ENCODE results near the gene SMIM45.

SMIM45 gene

GRCh38 chr22:41971431-41971830 lies 19.5 kb downstream of the SMIM45 start:
- TF ChIP-seq POLR2A (IDR thresholded peaks at IDR 0.05) (no peak), CTCF (IDR thresholded peaks at IDR 0.05) (no peak)
- Histone ChIP-seq H3K36me3 (no peaks in the 10 kb centered on the region), H3K4me1 (peaks cover 2 to 9% (median 3%) of the 10 kb centered on the region in 3 donors), H3K27me3 (peaks cover 0 to 69% (median 2%) of the 10 kb centered on the region in 4 donors), H3K27ac (no peak overlapping the region), H3K4me3 (no peak overlapping the region), H3K9me3 (no peaks in the 10 kb centered on the region)
- no peak for DNase-seq
- WGBS, 2 donors, result no CpG with 5 or more reads among the region's 11 CpGs
- intact Hi-C loops (cut with DNase I), result no loop called here

- H3K9me3 ChIP-seq, result no peaks in the 10 kb centered on the region
- no peak for DNase-seq
- intact Hi-C loops (cut with DNase I), result no loop called here
- H3K36me3 ChIP-seq, result no peaks in the 10 kb centered on the region
- peaks cover 4 to 93% (median 9%) of the 10 kb centered on the region in 4 donors for H3K27me3 ChIP-seq
- TF ChIP-seq CTCF (IDR thresholded peaks at IDR 0.05) (no peak), POLR2A (IDR thresholded peaks at IDR 0.05) (no peak)
- no peak overlapping the region for H3K27ac ChIP-seq
- peaks cover 7 to 21% (median 8%) of the 10 kb centered on the region in 3 donors for H3K4me1 ChIP-seq
- WGBS, 2 donors, result 55% methylated on average over 10 of the region's 10 CpGs
- H3K4me3 ChIP-seq, result no peak overlapping the region
These were observed 22.8 kb downstream of the SMIM45 start for GRCh38 chr22:41974691-41975290.

DNA sequence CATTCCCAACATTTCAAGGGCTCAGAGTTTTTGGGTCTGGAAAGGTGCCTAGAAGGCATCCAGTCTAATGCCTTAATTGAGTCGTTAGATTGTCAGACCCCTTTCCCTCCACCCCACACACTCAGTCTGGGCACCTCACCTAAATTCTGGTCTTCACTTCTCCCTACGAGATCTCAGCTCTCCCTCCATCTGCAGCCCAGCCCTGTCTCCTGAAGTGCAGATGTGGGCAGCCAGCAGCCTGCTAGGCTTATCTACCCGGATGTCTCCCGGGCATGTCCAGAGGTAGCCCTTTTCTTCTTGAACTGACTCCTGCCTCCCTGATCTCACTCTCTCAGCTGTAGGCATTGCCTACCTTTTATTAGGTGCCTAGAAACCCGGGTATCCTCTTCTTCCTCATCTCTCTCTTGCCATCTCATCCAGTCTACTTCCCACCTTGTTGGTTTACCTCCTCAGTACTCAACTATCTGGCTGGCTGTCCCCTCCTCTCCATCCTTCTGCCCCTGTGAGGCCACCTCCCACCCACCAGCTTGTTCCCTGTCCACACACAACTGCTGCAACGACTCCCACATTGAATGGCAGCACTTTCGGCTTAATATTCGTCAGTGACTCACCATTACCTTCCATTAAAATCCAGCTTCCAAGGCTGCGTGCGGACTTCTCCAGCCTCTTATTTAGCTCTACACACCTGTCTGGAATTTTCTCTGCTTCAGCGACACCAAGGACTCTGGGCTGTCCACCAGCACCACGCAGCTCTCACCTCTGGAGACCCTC lies 23.5 kb downstream of the SMIM45 start:
- no peaks in the 10 kb centered on the region for H3K9me3 ChIP-seq
- H3K27me3 ChIP-seq, result peaks cover 4 to 87% (median 9%) of the 10 kb centered on the region in 4 donors
- no peak for TF ChIP-seq POLR2A (IDR thresholded peaks at IDR 0.05)
- TF ChIP-seq CTCF (IDR thresholded peaks at IDR 0.05), result no peak
- peaks cover 7 to 17% (median 8%) of the 10 kb centered on the region in 3 donors for H3K4me1 ChIP-seq
- intact Hi-C loops (cut with DNase I), result no loop called here
- no peak overlapping the region for H3K27ac ChIP-seq
- no peak overlapping the region for H3K4me3 ChIP-seq
- 54 to 62% methylated on average over 12 of the region's 12 CpGs for WGBS, 2 donors
- no peaks in the 10 kb centered on the region for H3K36me3 ChIP-seq
- no peak for DNase-seq

GRCh38 chr22:41976070-41976901 lies 24.3 kb downstream of the SMIM45 start:
- 13 to 14% methylated on average over 5 to 6 of the region's 72 CpGs for WGBS, 2 donors
- DNase-seq, result no peak
- intact Hi-C loops (cut with DNase I), result no loop called here
- Histone ChIP-seq H3K36me3 (no peaks in the 10 kb centered on the region), H3K4me1 (peaks cover 7 to 17% (median 8%) of the 10 kb centered on the region in 3 donors), H3K27me3 (peaks cover 4 to 79% (median 9%) of the 10 kb centered on the region in 4 donors), H3K9me3 (no peaks in the 10 kb centered on the region), H3K27ac (no peak overlapping the region), H3K4me3 (peak overlapping the region; percentile 33 to 68 (median 42))
- TF ChIP-seq POLR2A (IDR thresholded peaks at IDR 0.05), result no peak
- TF ChIP-seq CTCF (IDR thresholded peaks at IDR 0.05), result no peak

Data from esophagus squamous epithelium (tissue), 5 donors.